ENCODE measurements around the gene ALS2CL. TPM values are rescaled to one million over a fixed set of nuclear protein-coding genes. Genes with fewer than 3 reads are reported as not detected.

Gene ALS2CL
- total and polyA plus RNA-seq, 2 donors (not counting 3 experiments of a cell fraction or from before 2014, with no cell fraction given) = 7.8 to 10.1 TPM

- no peaks in the 10 kb centered on the region for H3K4me1 ChIP-seq (ENCODE audit: control insufficient read depth, extremely low read depth, insufficient read depth, low read length)
- TF ChIP-seq CTCF (IDR thresholded peaks at IDR 0.05; ENCODE audit: extremely low read depth in 1 of 2, insufficient read depth in 1 of 2, low read depth in 1 of 2, low read length in 2 of 2) = peak; percentile 38 to 46
- no peak for TF ChIP-seq JUN (IDR thresholded peaks at IDR 0.05; ENCODE audit: borderline replicate concordance, insufficient read depth, insufficient read length, low read depth)
- H3K79me2 ChIP-seq (ENCODE audit: control insufficient read depth, insufficient read depth, low read length) = no peaks in the 10 kb centered on the region
- no peak within 1 kb of the TSS for H2AFZ ChIP-seq (ENCODE audit: low read depth, low read length)
- no peak within 1 kb of the TSS for H3K9ac ChIP-seq (replicated peaks; ENCODE audit: extremely low read depth, insufficient read depth, low read length)
- no peak within 1 kb of the TSS for H3K4me3 ChIP-seq (replicated peaks in 1 of 3; ENCODE audit: insufficient read depth in 1 of 3, low read depth in 1 of 3, low read length in 3 of 3)
- CTCF ChIA-PET = interaction anchor here (0.7 to 2.7 kb wide), 4 partner anchors 9 to 192 kb away, joined by 3 to 6 read pairs (median 4); no protein-coding TSS in a partner anchor
- no peaks in the 10 kb centered on the region for H4K20me1 ChIP-seq (replicated peaks; ENCODE audit: control insufficient read depth, extremely low read depth, insufficient read depth, low read length)
- H3K9me3 ChIP-seq (replicated peaks; ENCODE audit: control insufficient read depth, insufficient read depth, low read length) = no peaks in the 10 kb centered on the region
- no peak for DNase-seq (ENCODE audit: low read depth, low spot score)
- FAIRE-seq = no peak
- BruUV-seq (replicated peaks) = no TSS peak
- POLR2A ChIA-PET = no interaction called here
- H3K36me3 ChIP-seq (ENCODE audit: control insufficient read depth in 2 of 2, extremely low read depth in 1 of 2, insufficient read depth in 2 of 2, low read length in 2 of 2) = no peaks in the 10 kb centered on the region
- no peak within 1 kb of the TSS for H3K4me2 ChIP-seq (ENCODE audit: insufficient read depth, low read length)
- dilution Hi-C loops (cut with MboI; ENCODE audit: extremely low pct_ligation_motif_present, low sequenced_read_pairs) (no loop called here), intact Hi-C loops (cut with micrococcal nuclease) (no loop called here)
- no peak within 1 kb of the TSS for H3K27ac ChIP-seq (ENCODE audit: insufficient read depth, low read depth, low read length)
- peaks cover 2 to 4% of the 10 kb centered on the region in 2 experiments for H3K27me3 ChIP-seq (ENCODE audit: control insufficient read depth in 2 of 2, insufficient read depth in 2 of 2, low read length in 2 of 2)
- H3K9me1 ChIP-seq (replicated peaks; ENCODE audit: control insufficient read depth, extremely low read depth, insufficient read depth, low read length) = no peaks in the 10 kb centered on the region
Observed at GRCh38 chr3:46717447-46718231, 24.2 kb upstream of the ALS2CL start, which contains the start of gene PRSS50. TSS of gene PRSS50 (minus strand) at chr3:46717869. CDS start at chr3:46717824, 45 bp downstream.

Measured in endothelial cell of umbilical vein (primary cell).